ENCODE measurements around the gene TTF2. TPM values are rescaled to one million over a fixed set of nuclear protein-coding genes. Genes with fewer than 3 reads are reported as not detected.

TTF2 gene
- total and polyA plus RNA-seq, 9 of the 15 experiments (the other 6 are each of a cell fraction or from before 2014, with no cell fraction given): 9.4 to 71.1 (median 42.1) TPM

GRCh38 chr1:117049857-117050256 is 10.3 kb upstream of the TTF2 start:
- intact Hi-C loops (cut with micrococcal nuclease): loop anchor here (10.0 kb wide), 4 partner anchors 115 to 905 kb away; no protein-coding TSS in a partner anchor
- ATAC-seq: no peak

More at GRCh38 chr1:117049857-117050256, 10.3 kb upstream of the TTF2 start:
- H3K4me3 ChIP-seq: no peak overlapping the region
- CTCF ChIA-PET (ENCODE audit: low intra/inter-chr PET ratio): no interaction called here
- H3K4me2 ChIP-seq (ENCODE audit: insufficient read depth, low read length): no peak overlapping the region
- H3K79me2 ChIP-seq (ENCODE audit: control insufficient read depth, insufficient read depth, low read length): no peaks in the 10 kb centered on the region
- H3K4me1 ChIP-seq (replicated peaks in 1 of 2; ENCODE audit: control insufficient read depth in 2 of 2, insufficient read depth in 2 of 2, low read length in 2 of 2): no peaks in the 10 kb centered on the region; a peak in 2 of 5 replicates
- DNase-seq (ENCODE audit: extremely low read depth in 1 of 4, low spot score in 3 of 4) (no peak), FAIRE-seq (no peak)
- H3K9me1 ChIP-seq (ENCODE audit: control insufficient read depth, insufficient read depth, low read length): no peaks in the 10 kb centered on the region
- no peak overlapping the region for H3K27ac ChIP-seq (ENCODE audit: extremely low read depth, low read depth, low read length)
- WGBS (ENCODE audit: insufficient coverage, low coverage, missing lambda C conversion rate): 39% methylated on average over 3 of the region's 5 CpGs
- H3K36me3 ChIP-seq (ENCODE audit: control insufficient read depth, insufficient read depth, low read length): no peaks in the 10 kb centered on the region
- TF ChIP-seq KHSRP (IDR thresholded peaks at IDR 0.05) (no peak), DMBX1 (CRISPR knock-in tag; IDR thresholded peaks at IDR 0.05; ENCODE audit: borderline replicate concordance) (no peak), HES1 (IDR thresholded peaks at IDR 0.05; ENCODE audit: low read depth) (no peak), PHB2 (IDR thresholded peaks at IDR 0.05; ENCODE audit: low read depth) (no peak)
- no TSS peak for BruUV-seq (replicated peaks)
- no peak overlapping the region for H3K9ac ChIP-seq (ENCODE audit: insufficient read depth in 1 of 2, low read depth in 2 of 2, low read length in 2 of 2)
- POLR2A ChIA-PET: interaction anchor here (0.5 kb wide), 1 partner anchor 94 kb away, joined by 3 read pairs; no protein-coding TSS in a partner anchor
- H3K9me3 ChIP-seq (replicated peaks; ENCODE audit: control insufficient read depth, insufficient read depth, low read depth, low read length): no peaks in the 10 kb centered on the region
- in situ Hi-C loops (cut with MboI): loop anchor here (5.0 kb wide), 2 partner anchors 318 to 473 kb away; no protein-coding TSS in a partner anchor
- no peaks in the 10 kb centered on the region for H3K27me3 ChIP-seq (ENCODE audit: control insufficient read depth in 2 of 2, insufficient read depth in 2 of 2, low read length in 2 of 2)
- H2AFZ ChIP-seq (ENCODE audit: low read depth, low read length): no peak overlapping the region
- no peaks in the 10 kb centered on the region for H4K20me1 ChIP-seq (replicated peaks; ENCODE audit: control insufficient read depth, insufficient read depth, low read length)

All from K562 (cell line).